ENCODE measurements around the gene ACADL.
A peak's percentile ranks its signal among the peaks of the same experiment; 100 is the strongest.

Gene ACADL

DNA sequence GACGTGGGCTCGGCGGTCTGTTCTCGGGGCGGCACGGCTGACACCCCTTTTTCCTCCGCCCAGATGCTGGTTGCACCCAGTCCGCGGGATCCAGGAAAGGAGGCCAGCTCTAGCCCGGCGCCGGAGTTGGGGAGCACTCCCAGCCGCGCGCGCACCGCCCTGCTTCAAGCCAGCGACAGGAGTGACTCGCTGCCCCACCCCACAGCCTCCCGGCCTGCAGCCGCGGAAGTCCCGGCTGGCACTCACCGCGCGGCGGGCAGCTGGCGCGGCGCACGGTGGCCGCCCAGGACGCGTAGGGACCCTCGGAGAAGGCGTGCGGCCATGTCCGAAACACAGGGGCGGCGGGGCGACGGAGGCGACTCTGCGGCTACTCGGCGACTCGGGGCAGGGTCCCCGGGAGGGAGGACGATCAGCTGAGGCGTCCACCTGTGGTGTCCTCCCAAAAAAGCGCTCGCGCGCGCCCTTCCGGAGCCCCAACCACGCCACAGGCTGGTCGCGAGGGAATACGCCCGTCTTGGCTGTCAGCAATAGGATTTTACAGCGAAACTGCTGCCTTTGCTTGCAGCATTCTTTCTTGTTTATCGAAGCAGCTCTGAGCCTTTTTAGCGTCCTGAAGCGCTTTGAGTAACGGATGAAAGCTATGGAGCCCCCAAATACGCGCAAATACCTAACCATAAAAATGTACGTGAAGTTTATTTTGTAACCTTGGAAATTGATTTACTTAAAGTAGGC lies at the start of gene ACADL:
TSS of gene ACADL (minus strand) at position 507 of the 732 bp plus-strand sequence. CDS start at position 323, 184 bp downstream.
- Mint-ChIP-seq H3K27me3 (peaks cover 60% of the 10 kb centered on the region), H3K4me3 (peak within 1 kb of the TSS; percentile 50 to 70), H3K27ac (no peak within 1 kb of the TSS), H3K4me1 (peaks cover 7% of the 10 kb centered on the region), H3K9me3 (no peaks in the 10 kb centered on the region)
- DNase-seq (peak; percentile 5 to 15), ATAC-seq (peak; percentile 77)

DNA sequence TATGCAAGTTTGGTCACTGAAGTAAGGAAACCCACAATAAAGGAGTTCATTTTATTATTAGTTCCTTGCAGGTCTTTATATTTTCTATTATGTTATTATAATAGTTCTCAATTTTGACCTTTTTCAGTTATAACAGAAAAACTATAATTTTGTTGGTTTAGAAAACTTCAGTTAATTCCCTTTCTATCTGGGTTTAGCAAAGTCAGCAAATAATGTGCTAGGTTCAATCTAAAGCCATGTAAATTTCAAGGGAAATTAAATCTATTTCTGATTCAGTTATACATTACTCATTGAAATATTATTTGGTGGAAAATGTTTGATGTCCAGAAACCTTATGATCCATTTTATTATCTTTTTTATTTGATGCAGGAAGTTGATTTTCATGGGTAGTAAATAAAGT lies 46.1 kb upstream of the ACADL start:
- DNase-seq, result no peak

DNA sequence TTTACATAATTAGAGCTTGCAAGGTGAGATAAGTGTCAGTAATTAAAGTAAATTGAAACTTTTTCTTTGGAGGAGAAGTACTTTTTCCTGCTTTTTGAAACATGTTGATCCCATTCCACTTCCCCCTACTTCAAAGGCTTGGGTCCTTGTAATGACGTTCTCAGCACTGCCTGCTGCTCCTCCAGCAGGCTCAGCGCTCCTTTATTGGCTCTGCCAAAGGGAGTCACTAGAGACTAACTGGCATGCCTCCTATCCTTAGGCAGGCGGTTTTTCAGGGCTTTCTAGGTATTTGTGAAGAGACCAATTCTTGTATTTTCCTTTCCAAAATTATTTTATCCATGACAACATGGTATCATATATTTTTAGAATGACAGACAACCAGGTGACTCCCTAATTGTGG lies 43.9 kb upstream of the ACADL start:
- DNase-seq, result no peak
- H3K27me3 Mint-ChIP-seq, result no peaks in the 10 kb centered on the region
- no peaks in the 10 kb centered on the region for H3K9me3 Mint-ChIP-seq
- no peak for ATAC-seq
- no peak overlapping the region for H3K4me3 Mint-ChIP-seq
- H3K27ac Mint-ChIP-seq, result no peak overlapping the region
- H3K4me1 Mint-ChIP-seq, result no peaks in the 10 kb centered on the region

More for the DNA sequence above, 46.1 kb upstream of the ACADL start:
- ATAC-seq, result no peak
- H3K27ac Mint-ChIP-seq, result no peak overlapping the region
- H3K9me3 Mint-ChIP-seq, result no peaks in the 10 kb centered on the region
- H3K4me1 Mint-ChIP-seq, result no peaks in the 10 kb centered on the region
- H3K4me3 Mint-ChIP-seq, result no peak overlapping the region
- H3K27me3 Mint-ChIP-seq, result no peaks in the 10 kb centered on the region

GRCh38 chr2:210268281-210268680 lies 43.0 kb upstream of the ACADL start:
- no peak overlapping the region for H3K4me3 Mint-ChIP-seq
- ATAC-seq (no peak), DNase-seq (no peak)
- no peaks in the 10 kb centered on the region for H3K27me3 Mint-ChIP-seq
- no peaks in the 10 kb centered on the region for H3K4me1 Mint-ChIP-seq
- no peaks in the 10 kb centered on the region for H3K9me3 Mint-ChIP-seq
- H3K27ac Mint-ChIP-seq, result no peak overlapping the region

DNA sequence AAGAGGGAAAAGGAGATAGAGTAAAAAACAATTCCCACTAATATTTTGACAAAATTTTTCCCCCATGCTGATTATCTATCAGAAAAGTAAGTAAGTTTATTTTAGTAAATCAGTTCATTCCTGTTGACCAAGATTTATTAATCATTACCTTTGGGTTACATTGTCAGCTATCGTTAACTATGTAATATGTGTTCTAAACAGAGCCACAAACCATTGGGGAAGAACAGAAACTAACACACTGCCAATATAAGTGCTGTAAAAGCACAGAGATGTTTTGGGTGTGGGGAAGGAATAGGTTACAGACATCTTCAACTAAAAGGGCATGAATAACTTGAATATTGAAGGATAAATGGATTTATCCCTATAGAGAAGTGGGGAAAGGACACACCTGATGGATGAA lies 42.5 kb upstream of the ACADL start:
- Mint-ChIP-seq H3K27ac (no peak overlapping the region), H3K27me3 (no peaks in the 10 kb centered on the region), H3K4me1 (no peaks in the 10 kb centered on the region), H3K9me3 (no peaks in the 10 kb centered on the region), H3K4me3 (no peak overlapping the region)
- DNase-seq (no peak), ATAC-seq (no peak)

- ATAC-seq (no peak), DNase-seq (no peak)
- H3K27me3 Mint-ChIP-seq, result no peaks in the 10 kb centered on the region
- no peak overlapping the region for H3K4me3 Mint-ChIP-seq
- no peaks in the 10 kb centered on the region for H3K9me3 Mint-ChIP-seq
- no peak overlapping the region for H3K27ac Mint-ChIP-seq
- H3K4me1 Mint-ChIP-seq, result no peaks in the 10 kb centered on the region
Observed at GRCh38 chr2:210264282-210264681, 39.0 kb upstream of the ACADL start.

GRCh38 chr2:210263841-210264240 lies 38.6 kb upstream of the ACADL start:
- no peak for DNase-seq
- H3K4me3 Mint-ChIP-seq, result no peak overlapping the region
- no peaks in the 10 kb centered on the region for H3K27me3 Mint-ChIP-seq
- H3K4me1 Mint-ChIP-seq, result no peaks in the 10 kb centered on the region
- no peak for ATAC-seq
- H3K27ac Mint-ChIP-seq, result no peak overlapping the region
- H3K9me3 Mint-ChIP-seq, result no peaks in the 10 kb centered on the region

- ATAC-seq (no peak), DNase-seq (no peak)
- Mint-ChIP-seq H3K4me3 (no peak overlapping the region), H3K27ac (peak overlapping the region in 1 of 2 donors; percentile 25), H3K27me3 (no peaks in the 10 kb centered on the region), H3K9me3 (no peaks in the 10 kb centered on the region), H3K4me1 (no peaks in the 10 kb centered on the region)
Observed at GRCh38 chr2:210262036-210262435, 36.8 kb upstream of the ACADL start.

DNA sequence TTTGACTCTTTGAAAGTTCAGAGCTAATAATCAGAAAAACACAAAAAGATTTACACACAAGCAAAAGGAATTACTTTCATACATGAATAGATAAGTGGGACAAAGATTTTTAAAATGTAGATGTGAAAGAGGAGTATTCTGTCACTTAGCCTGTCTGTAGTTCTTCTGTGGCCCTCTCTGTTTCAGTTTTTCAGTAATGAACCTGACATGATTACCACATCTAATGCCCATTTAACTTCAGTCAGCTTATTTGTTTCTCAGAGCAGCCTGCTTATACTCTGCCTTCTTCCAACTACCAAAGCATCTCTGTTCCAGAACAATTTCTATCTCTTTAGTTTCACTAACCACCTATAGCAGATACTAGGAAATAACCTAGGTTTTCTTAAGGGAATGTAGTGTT lies 34.4 kb upstream of the ACADL start:
- no peaks in the 10 kb centered on the region for H3K9me3 Mint-ChIP-seq
- H3K4me1 Mint-ChIP-seq, result no peaks in the 10 kb centered on the region
- ATAC-seq, result no peak
- H3K27me3 Mint-ChIP-seq, result no peaks in the 10 kb centered on the region
- H3K27ac Mint-ChIP-seq, result no peak overlapping the region
- no peak overlapping the region for H3K4me3 Mint-ChIP-seq
- no peak for DNase-seq

GRCh38 chr2:210252699-210253606 lies 27.7 kb upstream of the ACADL start:
- Mint-ChIP-seq H3K9me3 (no peaks in the 10 kb centered on the region), H3K4me1 (no peaks in the 10 kb centered on the region), H3K27ac (no peak overlapping the region), H3K4me3 (no peak overlapping the region), H3K27me3 (no peaks in the 10 kb centered on the region)
- DNase-seq (no peak), ATAC-seq (no peak)

DNA sequence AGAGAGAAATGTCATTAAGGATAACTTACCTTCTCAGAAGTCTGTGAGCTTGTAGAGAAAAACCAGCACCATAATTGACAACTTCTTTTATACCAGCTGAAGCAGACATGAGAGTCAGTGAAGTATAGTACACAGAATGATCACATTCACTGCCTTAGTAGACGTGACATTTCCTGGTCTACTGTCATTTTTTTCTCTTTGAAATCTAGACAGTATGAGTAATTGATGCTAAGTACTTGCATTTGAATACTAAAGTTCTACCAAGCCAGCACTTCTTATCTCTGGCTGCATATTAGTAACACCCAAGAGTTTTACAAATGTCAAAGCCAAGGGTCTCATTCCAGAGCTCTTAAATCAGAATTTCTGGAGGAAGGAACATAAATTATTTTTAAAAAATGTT lies 25.4 kb upstream of the ACADL start:
- ATAC-seq, result no peak
- H3K9me3 Mint-ChIP-seq, result no peaks in the 10 kb centered on the region
- no peak overlapping the region for H3K27ac Mint-ChIP-seq
- no peaks in the 10 kb centered on the region for H3K4me1 Mint-ChIP-seq
- DNase-seq, result no peak
- peaks cover 7% of the 10 kb centered on the region for H3K27me3 Mint-ChIP-seq
- H3K4me3 Mint-ChIP-seq, result no peak overlapping the region

- H3K27me3 Mint-ChIP-seq, result peaks cover 17% of the 10 kb centered on the region
- no peak overlapping the region for H3K4me3 Mint-ChIP-seq
- no peak for DNase-seq
- H3K4me1 Mint-ChIP-seq, result no peaks in the 10 kb centered on the region
- no peaks in the 10 kb centered on the region for H3K9me3 Mint-ChIP-seq
- ATAC-seq, result no peak
- H3K27ac Mint-ChIP-seq, result no peak overlapping the region
Observed at GRCh38 chr2:210233487-210233886, 8.2 kb upstream of the ACADL start.

DNA sequence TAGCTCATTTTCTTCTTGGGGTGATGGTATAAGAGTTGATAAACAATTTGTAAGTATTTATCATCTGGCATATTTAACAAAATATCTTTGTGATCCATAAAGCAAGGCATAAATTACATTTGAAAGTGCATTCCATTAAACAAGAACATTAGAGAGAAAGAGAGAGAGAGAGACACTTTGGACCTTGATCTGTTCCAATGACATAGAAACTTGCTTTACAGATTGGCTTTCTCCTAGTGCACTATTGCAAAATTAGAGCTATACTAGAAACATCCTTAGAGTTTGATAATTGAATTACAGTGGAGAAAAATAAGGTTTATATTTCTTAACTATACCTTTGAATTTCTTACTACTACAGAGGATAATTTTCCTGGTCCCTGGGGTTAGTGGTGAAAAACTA lies 5.7 kb upstream of the ACADL start:
- no peak for ATAC-seq
- no peak for DNase-seq
- no peaks in the 10 kb centered on the region for H3K9me3 Mint-ChIP-seq
- no peaks in the 10 kb centered on the region for H3K4me1 Mint-ChIP-seq
- no peak overlapping the region for H3K27ac Mint-ChIP-seq
- peaks cover 30% of the 10 kb centered on the region for H3K27me3 Mint-ChIP-seq
- H3K4me3 Mint-ChIP-seq, result no peak overlapping the region

GRCh38 chr2:210230518-210230917 lies 5.3 kb upstream of the ACADL start:
- Mint-ChIP-seq H3K27ac (no peak overlapping the region), H3K9me3 (no peaks in the 10 kb centered on the region), H3K27me3 (peaks cover 34% of the 10 kb centered on the region), H3K4me1 (no peaks in the 10 kb centered on the region), H3K4me3 (no peak overlapping the region)
- ATAC-seq, result no peak
- no peak for DNase-seq

DNA sequence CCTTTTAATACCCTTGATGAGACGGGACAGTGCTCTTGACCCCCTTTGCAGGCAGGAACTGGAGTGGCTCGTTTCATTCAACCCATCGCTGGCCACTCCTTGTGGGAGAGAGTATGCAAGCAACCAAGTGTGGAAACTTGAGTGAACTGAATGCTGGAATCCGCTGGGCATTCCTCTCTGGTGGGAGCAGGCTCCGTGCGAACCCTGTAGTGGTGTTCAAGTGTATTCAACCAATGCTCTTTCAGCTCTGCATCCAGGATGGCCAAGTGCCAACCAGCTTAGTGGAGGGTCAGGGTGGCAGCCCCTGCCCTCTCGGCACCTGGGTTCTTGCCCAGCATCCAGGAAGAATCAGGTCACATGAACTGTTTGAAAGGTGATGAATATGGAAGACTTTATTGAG lies 3.3 kb upstream of the ACADL start:
- Mint-ChIP-seq H3K27ac (no peak overlapping the region), H3K4me1 (peaks cover 7% of the 10 kb centered on the region), H3K4me3 (no peak overlapping the region), H3K9me3 (no peaks in the 10 kb centered on the region), H3K27me3 (peaks cover 48% of the 10 kb centered on the region)
- no peak for ATAC-seq
- no peak for DNase-seq

Data from stimulated activated naive CD8-positive, alpha-beta T cell treated with anti-CD3 and anti-CD28 coated beads, Interleukin-15, amount 100 ng/mL, for 72 hours (primary cell).